GM21619 (cell line): Measurements from ENCODE around the gene HS3ST4.
"Not testable (repeated sequence)": the region's sequence is repeated elsewhere in the genome, so short reads cannot be mapped to it uniquely, and the experiment has no call there.

Experiments used
- ATAC-seq: cut with Tn5 transposase; IDR thresholded peaks from one replicate; pipeline ENCODE4 v1.9.1; 2021; ENCODE audit not compliant: unreplicated experiment

The HS3ST4 gene

DNA sequence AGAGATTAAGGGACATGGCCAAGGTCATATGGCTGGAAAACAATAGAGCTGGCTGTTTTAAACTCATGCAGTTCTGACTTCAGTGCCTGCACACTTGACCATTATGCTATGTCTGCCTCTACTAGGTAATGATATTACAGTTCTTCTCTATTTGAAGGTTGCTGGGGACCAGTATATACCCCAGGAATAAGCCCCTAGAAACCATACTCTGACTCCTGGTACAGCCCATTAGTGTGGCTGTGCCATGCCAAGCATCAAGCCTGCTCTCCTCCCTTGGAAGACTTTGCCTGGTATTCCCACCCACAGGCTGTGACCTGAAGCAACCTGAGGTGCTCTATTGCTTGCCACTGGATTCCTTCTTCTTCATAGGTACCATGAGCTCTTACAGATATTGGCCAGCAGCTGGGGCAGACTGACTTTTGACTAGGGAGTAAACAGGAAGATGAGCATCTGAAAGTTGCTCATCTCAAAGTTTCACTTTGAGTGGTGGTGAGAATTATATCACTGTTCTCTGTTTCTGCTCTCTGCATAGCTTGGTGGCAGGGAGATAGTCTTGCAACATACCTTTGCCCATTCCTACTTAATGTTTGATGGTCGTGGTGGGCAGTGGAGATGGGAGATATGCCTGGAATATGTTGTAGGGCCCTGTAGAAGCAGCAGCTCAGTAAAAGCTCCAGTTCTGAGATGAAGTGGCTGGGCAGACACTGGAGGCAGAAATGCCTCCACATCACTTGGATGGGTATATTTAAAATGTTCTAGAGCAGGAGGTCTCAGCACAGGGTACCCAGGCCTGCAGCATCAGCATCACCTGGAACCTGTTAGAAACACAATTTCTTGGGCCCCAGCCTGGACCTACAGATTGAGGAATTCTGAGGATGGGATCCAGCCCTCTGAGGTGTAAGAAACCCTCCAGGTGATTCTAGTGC is 274.7 kb downstream of the HS3ST4 start:
- ATAC-seq, result peak; percentile 72

DNA sequence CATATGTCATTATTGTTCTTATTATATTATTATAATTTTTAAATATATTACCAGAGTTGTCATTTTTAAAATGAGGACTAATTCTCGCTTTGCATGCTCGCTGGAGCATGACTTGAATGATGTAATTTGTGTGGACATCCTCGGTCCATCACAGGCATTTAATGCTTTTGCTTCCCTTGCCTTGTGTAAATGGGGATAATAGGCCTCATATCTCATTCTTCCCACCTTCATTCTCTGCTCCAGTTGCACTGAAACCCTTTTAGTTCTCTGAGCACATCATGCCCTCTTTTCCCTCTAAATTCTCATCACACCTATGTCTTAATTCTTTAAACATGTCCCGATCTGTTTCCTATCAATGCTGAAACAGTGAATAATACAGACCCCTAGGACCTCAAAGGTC is 285.4 kb downstream of the HS3ST4 start:
- no peak for ATAC-seq

DNA sequence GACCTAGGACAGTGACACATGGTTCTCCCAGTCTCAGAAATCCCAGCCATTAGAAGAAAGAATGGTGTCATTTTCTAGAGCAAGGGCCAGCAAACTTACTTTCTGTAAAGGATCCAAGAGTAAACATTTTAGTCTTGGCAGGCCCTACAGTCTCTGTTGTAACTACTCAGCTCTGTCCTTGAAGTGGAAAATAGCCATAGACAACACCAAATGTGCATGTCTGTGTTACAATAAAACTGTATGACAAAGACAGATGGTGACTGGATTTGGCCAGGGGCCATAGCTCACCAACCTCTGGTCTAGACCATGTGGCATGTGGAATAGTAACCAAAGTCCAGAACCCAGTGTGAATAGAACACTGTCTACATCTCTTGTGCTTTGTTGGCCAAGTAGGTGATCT is 286.5 kb downstream of the HS3ST4 start:
- ATAC-seq, result no peak

DNA sequence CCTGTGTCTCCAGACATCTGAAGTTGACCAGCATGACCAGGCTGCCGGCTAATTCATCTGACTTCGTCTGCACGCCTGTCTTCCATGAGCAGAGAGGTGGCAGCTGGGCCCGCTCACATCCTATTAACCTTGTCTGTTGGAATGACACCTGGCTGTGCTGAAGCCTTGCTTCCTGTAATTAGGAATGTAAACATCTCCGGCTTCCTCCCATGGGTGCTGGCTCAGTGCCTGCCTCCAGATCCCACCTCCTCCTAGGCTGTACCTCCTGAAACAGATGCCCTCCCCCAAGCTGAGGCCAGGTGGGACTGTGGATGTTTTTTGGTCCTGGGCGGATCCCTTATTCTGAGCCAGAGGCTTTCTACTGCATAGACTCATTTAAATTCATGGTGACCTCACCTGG is 296.3 kb downstream of the HS3ST4 start:
- no peak for ATAC-seq

DNA sequence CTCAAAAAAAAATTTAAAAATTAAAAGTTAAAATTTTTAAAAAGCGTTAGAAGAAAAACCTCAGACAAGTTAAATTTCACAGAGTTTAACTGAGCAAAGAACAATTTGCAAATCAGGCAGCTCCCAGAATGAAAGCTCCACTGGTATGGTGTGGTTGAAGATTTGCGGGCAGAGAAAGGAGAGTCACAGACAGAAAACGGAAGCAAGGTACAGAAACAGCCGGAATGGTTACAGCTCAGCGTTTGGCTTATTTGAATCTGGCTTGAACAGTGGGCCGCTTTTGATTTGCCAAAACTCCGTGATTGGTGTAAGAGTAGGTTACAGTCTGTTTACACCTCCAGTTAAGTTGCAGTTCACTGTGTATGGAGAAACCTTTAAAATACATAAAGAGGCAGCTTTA is 297.1 kb downstream of the HS3ST4 start:
- ATAC-seq, result no peak

DNA sequence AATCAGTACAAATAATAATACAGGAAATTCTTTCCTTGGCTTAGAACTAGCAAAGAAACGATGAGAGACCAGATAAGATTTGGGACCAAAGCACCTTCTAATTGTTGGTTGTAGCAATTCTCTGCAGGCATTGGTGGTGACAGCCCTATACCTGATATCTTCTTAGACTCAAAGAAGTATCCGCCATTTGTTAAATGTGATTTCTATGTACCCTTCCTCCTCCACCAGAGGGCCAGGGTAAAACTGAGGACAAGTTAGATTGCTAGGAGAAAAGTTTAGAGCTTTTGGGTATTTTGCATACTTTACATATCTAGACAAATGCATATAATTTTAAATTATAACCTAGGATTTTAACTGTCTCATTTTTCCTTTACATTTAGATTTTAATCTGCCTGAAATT is 304.3 kb downstream of the HS3ST4 start:
- ATAC-seq, result no peak

DNA sequence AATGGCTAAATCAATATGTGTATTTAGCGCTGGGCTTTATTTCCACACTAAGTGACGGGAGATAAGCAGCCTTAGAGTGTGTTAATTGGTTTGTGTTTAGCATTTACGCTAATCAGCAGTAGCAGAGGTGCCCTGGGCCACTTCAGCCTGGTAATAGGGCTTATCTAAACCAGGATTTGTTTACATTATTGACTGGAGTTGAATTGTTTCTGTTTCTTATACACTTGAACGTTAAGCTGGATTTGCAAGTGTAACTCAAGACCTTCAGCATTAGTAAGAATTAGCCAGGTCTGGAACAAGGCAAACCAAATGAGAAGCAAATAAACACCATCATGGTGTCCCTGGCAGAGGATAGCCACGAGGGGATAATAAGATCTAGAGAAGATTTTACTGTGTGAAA is 313.6 kb downstream of the HS3ST4 start:
- no peak for ATAC-seq

DNA sequence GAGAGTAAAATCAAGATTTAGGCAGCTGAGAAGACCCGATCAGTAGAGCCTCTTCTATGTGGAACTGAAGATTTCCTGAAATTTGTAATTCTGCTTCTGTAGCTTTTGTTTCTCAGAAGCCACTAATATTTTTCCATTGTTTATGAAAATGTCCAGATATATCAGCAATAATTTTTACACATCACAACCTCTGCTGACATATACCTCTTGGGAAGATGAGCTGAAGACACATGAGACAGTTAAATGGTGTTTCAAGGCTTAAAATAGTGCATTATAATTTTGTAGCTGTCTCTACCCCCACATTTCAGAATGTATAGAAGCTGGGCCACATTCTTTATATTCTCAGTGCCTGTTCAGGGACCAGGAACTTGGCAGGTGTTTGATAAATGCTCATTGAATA is 320.6 kb downstream of the HS3ST4 start:
- no peak for ATAC-seq

DNA sequence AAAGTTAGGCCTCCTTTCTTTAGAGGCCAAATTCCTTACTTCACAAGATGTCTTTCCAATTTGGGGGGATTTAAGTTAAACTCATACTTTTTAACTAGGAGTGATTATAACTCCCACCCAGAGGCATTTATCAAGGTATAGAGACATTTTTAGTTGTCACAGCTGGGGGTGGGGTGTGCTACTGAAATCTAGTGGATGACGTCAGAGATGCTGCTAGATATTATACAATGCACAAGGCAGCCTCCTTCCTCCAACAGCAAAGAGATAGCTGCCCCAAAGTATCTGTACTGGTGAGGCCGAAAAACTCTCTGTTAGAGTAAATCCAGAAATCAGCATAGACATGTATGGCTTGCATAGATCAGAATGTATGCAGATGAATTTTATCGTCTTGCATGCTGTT is 324.0 kb downstream of the HS3ST4 start:
- ATAC-seq, result no peak

DNA sequence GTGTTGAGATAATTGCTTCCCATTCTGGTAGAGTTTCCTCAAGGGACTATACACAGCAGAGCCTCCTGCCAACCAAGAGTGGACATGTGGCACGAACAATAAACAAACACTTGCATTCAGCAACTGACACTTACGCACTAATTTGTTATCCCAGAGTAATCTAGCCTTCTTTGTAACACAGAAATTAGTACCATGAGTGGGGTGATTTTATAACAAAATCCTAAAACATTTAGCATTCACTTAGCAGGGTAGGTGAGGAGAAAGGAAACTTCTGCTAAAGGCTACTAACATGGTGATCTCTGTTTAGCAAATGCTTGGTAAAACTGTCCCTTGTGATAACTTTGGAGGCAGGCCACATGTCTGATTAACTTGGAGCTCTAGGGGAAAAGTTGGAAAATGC is 325.2 kb downstream of the HS3ST4 start:
- ATAC-seq, result no peak

DNA sequence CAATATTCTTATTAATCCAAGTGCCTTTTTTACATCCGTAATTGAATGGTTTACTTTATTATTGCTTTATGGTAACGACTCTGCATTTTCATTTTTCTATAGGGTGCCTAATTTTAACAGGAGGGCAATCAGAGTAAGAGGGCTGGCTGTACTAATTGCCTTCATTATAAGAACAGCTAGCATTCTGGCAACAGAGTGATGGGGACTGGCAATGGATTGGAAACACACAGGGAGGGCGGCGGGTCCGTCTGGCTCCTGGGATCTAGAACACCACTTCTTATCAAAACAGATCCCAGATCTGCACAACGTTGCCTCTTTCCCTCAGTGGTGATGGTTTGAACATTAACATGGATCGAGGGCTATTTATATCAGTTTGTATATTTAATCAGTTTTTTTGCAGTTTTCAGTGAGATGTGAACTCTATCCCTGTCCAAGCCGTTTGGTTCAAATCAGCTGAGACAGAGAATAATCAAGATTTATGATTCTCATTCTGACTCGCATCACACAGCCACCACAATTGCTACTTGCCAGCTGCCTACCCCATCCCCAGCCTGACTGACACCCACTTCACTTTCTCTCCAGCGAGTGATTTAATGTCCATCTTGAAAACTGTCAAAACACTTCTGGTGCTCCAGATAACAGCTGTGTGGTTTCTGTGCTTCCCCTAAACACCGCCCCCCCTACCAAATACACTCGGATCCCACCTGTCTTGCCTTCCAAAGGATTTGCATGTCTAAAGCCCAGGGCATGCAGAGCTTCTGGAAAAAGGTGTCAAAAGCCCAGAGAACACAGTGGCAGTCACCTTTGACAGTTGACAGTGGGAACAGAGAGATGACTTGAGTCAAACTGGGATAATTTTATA is 327.9 kb downstream of the HS3ST4 start:
- ATAC-seq, result no peak

DNA sequence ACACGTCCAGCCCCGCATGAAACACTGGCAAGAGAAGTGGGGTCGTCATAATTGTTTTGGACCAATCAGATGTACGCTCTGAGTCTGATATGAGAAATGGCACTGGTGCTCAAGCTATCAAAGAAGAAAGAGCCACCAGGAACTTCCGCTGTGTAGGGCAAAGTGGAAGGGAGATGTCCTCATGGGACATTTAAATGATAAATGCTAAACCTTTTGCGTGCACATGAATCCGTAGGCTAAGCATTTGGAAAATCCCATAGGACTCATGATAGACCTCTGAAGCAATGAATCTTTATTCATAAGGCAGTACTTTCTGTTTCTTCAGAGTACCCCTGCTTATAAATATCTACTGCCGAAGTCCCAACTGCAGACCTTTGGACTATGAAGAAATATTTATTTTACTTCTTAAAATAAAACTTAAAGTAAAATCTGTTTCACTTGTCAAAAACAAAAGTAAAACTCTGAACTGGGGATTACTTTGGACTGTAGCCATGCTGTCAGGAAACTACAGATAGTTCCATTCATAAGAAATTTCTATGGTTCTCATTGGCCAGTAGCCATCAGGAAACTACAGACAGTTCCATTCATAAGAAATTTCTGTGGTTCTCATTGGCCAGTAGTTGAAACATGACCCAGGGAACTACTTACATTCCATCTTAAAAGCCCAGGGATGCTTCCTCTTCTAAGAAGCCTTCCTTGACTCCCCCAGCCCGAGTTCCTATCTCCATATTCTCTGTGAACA is 335.1 kb downstream of the HS3ST4 start:
- ATAC-seq, result no peak

DNA sequence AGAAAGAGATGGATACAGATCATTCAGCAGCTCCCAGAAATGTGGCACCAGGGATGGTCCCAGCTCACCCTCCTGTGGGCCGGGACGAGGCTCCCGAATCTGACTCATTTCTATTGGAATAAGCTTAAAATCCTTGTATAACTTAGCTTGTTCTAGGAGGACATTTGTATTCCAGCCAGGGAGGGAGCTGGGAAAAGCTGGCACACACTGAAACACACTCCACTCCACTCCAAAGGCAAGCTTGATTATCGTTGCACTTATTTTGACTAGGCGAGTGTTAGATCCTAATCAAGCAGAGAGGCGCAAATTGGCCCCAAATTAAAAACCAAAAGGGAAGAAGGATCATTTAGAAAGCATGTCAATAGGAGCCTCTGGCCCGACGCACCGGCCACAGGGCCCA is 339.5 kb downstream of the HS3ST4 start:
- ATAC-seq, result no peak

DNA sequence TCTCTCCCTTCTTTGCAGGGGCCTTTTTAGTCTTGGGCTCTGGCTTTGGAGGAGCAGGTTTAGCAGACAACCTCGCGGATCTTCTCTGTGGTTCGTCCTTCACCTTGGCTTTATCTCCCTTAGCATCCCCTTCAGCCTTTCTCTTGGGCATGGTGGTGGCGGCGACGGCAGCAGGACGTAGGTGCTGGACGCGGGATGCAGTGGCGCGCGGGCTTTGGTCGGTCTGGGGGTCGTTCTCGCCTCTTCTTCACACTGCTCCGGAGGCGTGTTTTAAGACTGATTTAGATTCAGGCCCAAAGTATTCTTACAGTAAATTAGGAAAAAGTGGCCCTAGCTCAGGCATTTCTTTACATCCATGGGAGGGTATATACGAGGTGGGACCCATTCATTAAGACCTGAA is 340.9 kb downstream of the HS3ST4 start:
- not testable (repeated sequence) for ATAC-seq

DNA sequence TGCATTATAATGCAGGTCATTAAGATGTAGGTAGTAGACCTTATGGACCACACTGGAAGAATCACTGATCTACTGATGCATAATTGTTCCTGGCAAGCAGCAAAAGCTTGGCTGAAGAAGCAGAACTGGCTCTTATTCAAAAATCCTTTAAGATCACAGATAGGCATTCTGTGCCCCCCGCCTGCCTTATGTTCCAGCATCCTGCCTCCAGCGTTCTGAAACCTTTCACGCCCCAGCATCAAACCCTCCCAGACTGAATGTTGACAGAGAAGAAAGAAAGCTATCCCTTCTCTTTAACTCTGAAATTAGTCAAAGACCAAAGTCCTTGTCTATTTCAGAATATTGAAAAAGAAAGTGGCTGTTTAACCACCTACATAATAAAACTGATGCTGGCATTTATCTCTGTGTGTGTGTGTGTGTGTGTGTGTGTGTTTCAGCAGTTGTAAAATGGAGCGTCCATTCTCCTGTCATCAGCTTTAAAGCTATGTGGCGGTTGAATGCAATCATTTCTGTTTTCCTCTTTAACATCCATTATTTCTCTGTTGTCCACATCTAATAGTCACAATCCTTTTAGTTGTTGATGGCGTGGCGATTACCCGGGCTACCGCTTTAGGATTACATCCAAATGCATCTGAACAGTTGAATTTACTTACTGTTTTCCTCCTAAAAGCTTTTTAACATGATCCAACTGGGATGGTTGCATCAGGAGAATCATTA is 350.4 kb downstream of the HS3ST4 start:
- no peak for ATAC-seq

DNA sequence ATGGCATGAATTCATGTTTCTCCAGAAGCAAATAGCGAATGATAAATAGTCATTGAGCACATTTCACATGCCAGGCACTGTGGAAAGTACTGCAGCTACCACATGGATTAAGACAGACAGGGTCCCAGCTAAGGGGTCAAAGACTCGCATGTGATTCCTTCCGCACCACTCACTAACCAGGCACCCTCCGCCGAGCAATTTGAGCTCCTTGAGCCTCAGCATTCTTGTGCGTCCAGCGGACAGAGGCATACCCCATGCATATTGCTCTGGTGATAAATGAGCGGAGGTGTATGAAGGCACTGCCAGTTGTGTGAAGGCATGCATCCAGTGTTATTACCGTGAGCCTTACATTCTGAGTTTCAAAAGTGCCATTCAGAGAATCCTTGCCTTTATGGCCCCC is 358.7 kb downstream of the HS3ST4 start:
- no peak for ATAC-seq

DNA sequence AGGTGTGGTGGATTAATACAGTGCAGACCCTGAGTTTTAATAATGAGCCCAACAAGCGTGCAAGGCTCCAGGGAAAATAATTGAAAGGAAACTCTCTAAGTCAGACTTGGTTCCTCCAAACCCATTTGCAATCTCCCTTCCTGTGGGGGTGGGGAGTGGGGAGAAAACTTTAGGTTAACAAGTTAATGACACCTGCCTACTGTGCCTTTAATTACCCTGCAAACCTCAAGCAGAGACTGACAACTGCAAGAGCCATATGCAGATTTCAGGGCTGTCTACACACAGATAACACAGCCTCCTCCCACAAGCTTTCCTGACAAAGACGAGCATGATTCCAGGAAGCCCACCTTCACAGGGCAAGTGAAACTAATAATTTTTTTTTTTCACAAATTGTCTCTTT is 359.3 kb downstream of the HS3ST4 start:
- ATAC-seq, result no peak

DNA sequence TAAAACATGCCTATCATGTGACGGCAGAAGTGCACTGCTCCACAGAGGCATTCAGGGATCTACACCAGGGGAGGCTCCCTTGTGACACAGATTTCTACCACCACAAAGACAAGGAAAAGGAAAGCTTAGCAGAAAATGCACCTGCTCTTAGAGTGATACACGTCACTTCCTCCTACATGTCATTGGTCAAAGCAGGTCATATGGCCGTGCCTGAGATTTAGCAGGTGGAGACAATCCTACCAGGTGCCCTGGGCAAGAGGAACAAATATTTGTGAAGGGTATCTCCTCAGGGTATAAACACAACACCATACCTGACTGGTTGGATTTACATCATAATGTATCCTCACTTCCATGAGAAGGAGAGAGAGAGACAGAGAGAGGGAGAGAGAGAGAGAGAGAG is 362.1 kb downstream of the HS3ST4 start:
- no peak for ATAC-seq

DNA sequence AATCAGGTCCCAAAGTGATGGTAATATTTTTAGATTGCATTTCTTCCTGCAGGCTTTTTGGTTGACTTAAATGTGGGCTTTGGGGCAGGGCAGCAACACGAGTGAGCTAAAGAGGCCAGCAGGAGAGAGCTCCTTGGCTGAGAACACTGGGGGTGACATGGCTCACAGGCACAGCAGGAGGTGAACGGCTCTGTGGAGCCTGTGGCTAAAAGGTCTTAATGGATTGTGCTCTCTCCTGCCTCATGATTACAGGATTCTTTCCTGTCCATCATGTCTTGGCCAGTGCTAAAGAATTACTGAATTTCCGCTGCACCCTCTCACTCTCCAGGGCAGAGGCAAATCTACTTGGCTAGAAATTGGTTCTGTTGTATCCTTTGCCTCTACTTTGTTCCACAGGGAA is 366.6 kb downstream of the HS3ST4 start:
- ATAC-seq, result no peak

DNA sequence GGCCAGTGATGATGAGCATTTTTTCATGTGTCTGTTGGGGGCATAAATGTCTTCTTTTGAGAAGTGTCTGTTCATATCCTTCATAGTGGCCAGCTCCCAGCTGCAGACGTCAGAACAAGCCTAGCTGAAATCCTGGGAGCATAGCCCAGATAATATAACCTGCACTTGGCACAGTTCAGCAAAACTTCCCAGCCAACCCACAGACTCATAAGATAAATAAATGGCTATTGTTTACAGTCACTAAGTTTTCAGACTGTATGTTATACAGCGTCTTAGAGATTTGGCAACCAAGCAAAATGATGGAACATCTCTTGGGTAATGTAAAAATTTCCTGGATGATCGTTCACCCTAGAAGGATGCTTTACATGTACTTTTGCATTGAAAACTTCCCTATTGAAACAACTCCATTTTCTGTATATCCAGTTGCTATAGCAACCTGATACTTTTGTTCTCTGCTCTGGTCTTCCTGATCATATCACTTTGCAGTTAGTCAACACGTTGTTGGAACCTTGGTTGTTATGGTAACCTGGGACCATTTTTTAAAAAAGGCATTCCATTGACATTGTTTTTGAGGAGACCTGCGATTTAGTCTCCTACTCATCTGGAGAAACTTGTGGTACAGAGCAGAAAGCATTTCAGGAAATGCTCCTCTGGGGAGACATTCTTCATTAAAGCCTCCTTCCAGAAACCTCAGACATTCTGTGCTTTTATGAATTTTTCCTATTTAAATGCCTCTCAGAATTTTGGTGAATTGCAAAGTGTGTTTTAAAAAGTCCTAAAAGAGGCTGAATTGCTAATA is 378.7 kb downstream of the HS3ST4 start:
- ATAC-seq, result no peak
